Psoas muscle (tissue), 8 donors: ENCODE results near the gene CHD3. TPM values are rescaled to one million over a fixed set of nuclear protein-coding genes. Genes with fewer than 3 reads are reported as not detected.

Source experiments
- ATAC-seq, 4 donors: fragments of 200-7000 bp; cut with Tn5 transposase; one replicate each; pipeline ENCODE4 v1.9.1; 2020; ENCODE audit warnings: moderate library complexity in 3 of 4, mild to moderate bottlenecking in 2 of 4
- DNase-seq, 2 donors: peaks; one replicate each; pipeline ENCODE4 v3.0.0-alpha.2; 2020
- H3K27ac ChIP-seq: fragments of 200-600 bp; one replicate; pipeline ENCODE4 v1.8.0; 2022
- H3K27me3 ChIP-seq, 3 donors: fragments of 200-600 bp in 1 of 3; one replicate each; pipeline versions ENCODE4 v1.6.1 to v1.8.0; 2013 to 2022; ENCODE audit warnings: low read length in 2 of 3, mild to moderate bottlenecking in 2 of 3, moderate library complexity in 1 of 3; ENCODE audit not compliant: insufficient read depth in 3 of 3
- H3K36me3 ChIP-seq, 2 donors: fragments of 200-600 bp in 1 of 2; one replicate each; pipeline versions ENCODE4 v1.6.1 to v1.8.0; 2013 to 2022; ENCODE audit warnings: low read depth in 1 of 2, mild to moderate bottlenecking in 1 of 2, moderate library complexity in 1 of 2; ENCODE audit not compliant: insufficient read depth in 1 of 2
- H3K4me1 ChIP-seq: fragments of 200-600 bp; one replicate; pipeline ENCODE4 v1.8.0; 2022
- H3K4me3 ChIP-seq: fragments of 200-600 bp; one replicate; pipeline ENCODE4 v1.8.0; 2022; ENCODE audit warnings: mild to moderate bottlenecking
- H3K9me3 ChIP-seq: fragments of 200-600 bp; one replicate; pipeline ENCODE4 v1.8.0; 2022
- WGBS, 3 donors: extraction: QIAGEN DNeasy Blood & Tissue Kit; methylation state at CpG; one replicate each; pipeline versions ENCODE4 v1.1.6 to v1.1.7; 2013; 5-methylcytosine and 5-hydroxymethylcytosine counted together
- intact Hi-C, 2 donors: fragments of 100-400 bp; cut with DNase I; formaldehyde crosslinking; loops; one replicate each; pipeline versions ENCODE4 v1.11.0 to v1.14.2; 2022
- polyA plus RNA-seq, 3 donors: library from polyadenylated mRNA; stranded (reverse); fragments of 200-250 nt; gene quantifications; one replicate each; pipeline ENCODE4 v1.2.3, GENCODE V29; 2013
- total RNA-seq, 4 donors: library from RNA; stranded (reverse); fragmentation: NEBNext Ultra II Directional in 2 of 4; extraction: Animal tissue kit (Norgen Biotek cat#: 25700) in 2 of 4; gene quantifications; one replicate each; pipeline versions ENCODE4 v1.2.1 to v1.2.4, GENCODE V29; 2021 to 2023
- TF ChIP-seq, protein P1 (sequence below): fragments of 200-600 bp; IDR thresholded peaks from one replicate; pipeline ENCODE4 v1.8.0; 2022; ENCODE audit warnings: antibody characterized with exemption
- donor health status: healthy with polysubstance abuse.
- donor health status: DM: no; HTN: no; CAD: no; lungs with moderate emphysema.
- donor health status: Bipolar disorder and iron deficiency.
- donor health status: healthy.
- donor health status: DM: yes; HTN: yes; CAD: no.
- donor health status: DM: no; HTN: no; CAD: no.
- donor health status: DM: no; HTN: no; CAD: no.
- donor health status: DM: yes; HTN: yes; CAD: no.

CHD3 gene
- total and polyA plus RNA-seq, 7 donors, result 3.3 to 13.1 (median 6.9) TPM

DNA sequence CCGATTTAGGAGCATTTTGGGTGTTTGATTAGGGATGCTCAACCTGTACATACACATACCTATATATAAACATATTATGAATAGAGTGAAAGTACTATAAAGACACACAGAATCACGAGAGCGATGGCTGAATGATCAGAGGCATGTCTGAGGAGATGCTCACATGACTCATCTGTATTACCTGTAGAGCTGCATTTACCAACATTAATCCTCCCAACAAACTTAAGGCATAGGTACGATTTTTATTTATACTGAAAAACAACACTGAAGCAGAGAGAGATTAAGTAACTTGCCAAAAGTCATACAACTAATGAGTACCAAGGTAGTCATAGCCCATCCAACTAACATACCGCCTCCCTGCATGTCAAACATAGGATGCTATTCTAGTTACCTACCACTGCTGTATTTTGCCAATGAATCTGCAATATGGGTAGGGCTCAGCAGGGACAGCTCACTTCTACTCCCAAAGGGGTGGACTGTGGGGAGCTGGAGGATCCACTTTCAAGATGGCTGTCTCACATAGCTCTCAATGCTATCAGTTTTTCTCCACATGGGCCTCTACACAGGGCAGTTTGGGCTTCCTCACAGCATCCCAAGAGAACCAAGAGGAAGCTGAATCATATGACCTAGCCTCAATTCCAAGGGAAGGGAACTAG is 23.5 kb upstream of the CHD3 start:
- no peaks in the 10 kb centered on the region for H3K4me1 ChIP-seq
- intact Hi-C loops, result loop anchor here (5.0 kb wide), 4 partner anchors 32 to 192 kb away; no protein-coding TSS in a partner anchor
- no peak overlapping the region for H3K4me3 ChIP-seq
- H3K9me3 ChIP-seq, result no peaks in the 10 kb centered on the region
- peaks cover 3 to 27% of the 10 kb centered on the region in 2 donors for H3K36me3 ChIP-seq
- 90 to 95% (median 93%) methylated on average over 5 of the region's 5 CpGs for WGBS, 3 donors
- H3K27me3 ChIP-seq, result no peaks in the 10 kb centered on the region
- peak in 1 of 4 donors; percentile 11 for ATAC-seq
- no peak for DNase-seq
- H3K27ac ChIP-seq, result no peak overlapping the region
- TF ChIP-seq, protein P1, sequence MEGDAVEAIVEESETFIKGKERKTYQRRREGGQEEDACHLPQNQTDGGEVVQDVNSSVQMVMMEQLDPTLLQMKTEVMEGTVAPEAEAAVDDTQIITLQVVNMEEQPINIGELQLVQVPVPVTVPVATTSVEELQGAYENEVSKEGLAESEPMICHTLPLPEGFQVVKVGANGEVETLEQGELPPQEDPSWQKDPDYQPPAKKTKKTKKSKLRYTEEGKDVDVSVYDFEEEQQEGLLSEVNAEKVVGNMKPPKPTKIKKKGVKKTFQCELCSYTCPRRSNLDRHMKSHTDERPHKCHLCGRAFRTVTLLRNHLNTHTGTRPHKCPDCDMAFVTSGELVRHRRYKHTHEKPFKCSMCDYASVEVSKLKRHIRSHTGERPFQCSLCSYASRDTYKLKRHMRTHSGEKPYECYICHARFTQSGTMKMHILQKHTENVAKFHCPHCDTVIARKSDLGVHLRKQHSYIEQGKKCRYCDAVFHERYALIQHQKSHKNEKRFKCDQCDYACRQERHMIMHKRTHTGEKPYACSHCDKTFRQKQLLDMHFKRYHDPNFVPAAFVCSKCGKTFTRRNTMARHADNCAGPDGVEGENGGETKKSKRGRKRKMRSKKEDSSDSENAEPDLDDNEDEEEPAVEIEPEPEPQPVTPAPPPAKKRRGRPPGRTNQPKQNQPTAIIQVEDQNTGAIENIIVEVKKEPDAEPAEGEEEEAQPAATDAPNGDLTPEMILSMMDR, result no peak

GRCh38 chr17:7867881-7868329 is 20.7 kb upstream of the CHD3 start:
- Histone ChIP-seq H3K27me3 (no peaks in the 10 kb centered on the region), H3K36me3 (peaks cover 0 to 6% of the 10 kb centered on the region in 2 donors), H3K4me1 (no peaks in the 10 kb centered on the region), H3K9me3 (no peaks in the 10 kb centered on the region), H3K27ac (no peak overlapping the region), H3K4me3 (no peak overlapping the region)
- TF ChIP-seq, protein P1, result no peak
- intact Hi-C loops, result no loop called here
- 71 to 86% (median 85%) methylated on average over 5 of the region's 5 CpGs for WGBS, 3 donors
- no peak for DNase-seq
- ATAC-seq, result no peak

- TF ChIP-seq, protein P1, result no peak
- Histone ChIP-seq H3K27me3 (peaks cover 0 to 7% (median 0%) of the 10 kb centered on the region in 3 donors), H3K9me3 (no peaks in the 10 kb centered on the region), H3K4me1 (no peaks in the 10 kb centered on the region), H3K27ac (no peak overlapping the region), H3K36me3 (no peaks in the 10 kb centered on the region), H3K4me3 (no peak overlapping the region)
- intact Hi-C loops, result no loop called here
- DNase-seq (no peak), ATAC-seq (no peak)
- 60 to 70% (median 67%) methylated on average over 4 of the region's 4 CpGs for WGBS, 3 donors
Measured at GRCh38 chr17:7873051-7873450, 15.5 kb upstream of the CHD3 start.

DNA sequence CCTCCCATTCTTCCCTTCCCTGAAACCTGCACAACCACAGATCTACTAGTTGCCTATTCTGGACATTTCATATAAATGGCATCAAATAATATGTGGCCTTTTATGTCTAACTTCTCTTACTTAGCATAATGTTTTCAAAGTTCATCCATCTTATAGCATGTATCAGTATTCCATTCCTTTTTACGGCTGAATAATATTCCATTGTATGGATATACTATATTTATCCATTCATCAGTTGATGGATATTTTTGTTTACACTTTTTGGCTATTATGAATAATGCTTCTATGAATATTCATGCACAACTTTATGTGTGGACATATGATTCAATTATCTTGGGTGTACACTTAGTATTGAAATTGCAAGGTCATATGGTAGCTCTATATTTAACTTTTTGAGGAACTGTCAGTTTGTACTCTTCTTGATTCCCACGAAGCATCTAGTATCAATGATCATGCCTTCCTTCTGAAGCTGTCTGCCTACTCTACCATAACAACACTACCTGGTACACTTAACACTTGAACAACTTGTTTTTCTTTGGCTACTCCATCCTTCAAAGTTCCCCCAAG is 12.7 kb upstream of the CHD3 start:
- Histone ChIP-seq H3K27me3 (peaks cover 0 to 19% (median 4%) of the 10 kb centered on the region in 3 donors), H3K27ac (no peak overlapping the region), H3K9me3 (no peaks in the 10 kb centered on the region), H3K4me1 (no peaks in the 10 kb centered on the region), H3K4me3 (no peak overlapping the region), H3K36me3 (no peaks in the 10 kb centered on the region)
- no peak for ATAC-seq
- no peak for DNase-seq
- TF ChIP-seq, protein P1, result no peak
- WGBS, 3 donors, result 82 to 92% (median 91%) methylated on average over 2 of the region's 2 CpGs
- intact Hi-C loops, result no loop called here
